ENCODE measurements around the gene RPL10. TPM values are rescaled to one million over a fixed set of nuclear protein-coding genes. Genes with fewer than 3 reads are reported as not detected.

RPL10 gene
- total RNA-seq, 1 donor = 3,230 TPM

DNA sequence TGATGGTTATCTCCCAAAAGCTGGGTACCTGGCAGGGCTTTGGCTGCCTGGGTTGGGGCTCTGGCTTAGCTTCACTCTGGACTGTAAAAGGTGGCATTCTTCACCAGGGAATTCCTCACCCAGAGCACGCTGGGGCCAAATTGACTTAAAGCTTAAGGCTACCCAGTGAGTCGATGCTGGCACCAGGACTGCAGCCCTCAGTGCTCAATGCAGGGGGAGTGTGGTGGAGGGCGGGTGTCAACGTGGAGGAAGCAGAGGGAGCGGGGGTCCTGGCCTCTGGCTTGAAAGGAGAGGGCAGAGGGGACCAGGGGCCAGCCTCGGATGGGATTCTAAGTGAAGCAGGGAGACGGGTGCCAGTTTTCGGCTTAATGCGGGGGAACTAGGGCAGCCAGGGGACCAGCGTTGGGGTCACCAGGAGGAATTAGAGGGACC, 45.3 kb downstream of the RPL10 start:
- peak overlapping the region; percentile 44 for H3K4me3 ChIP-seq (ENCODE audit: low read depth, low read length)
- DNase-seq (ENCODE audit: low read depth) = no peak
- TF ChIP-seq, protein P1, sequence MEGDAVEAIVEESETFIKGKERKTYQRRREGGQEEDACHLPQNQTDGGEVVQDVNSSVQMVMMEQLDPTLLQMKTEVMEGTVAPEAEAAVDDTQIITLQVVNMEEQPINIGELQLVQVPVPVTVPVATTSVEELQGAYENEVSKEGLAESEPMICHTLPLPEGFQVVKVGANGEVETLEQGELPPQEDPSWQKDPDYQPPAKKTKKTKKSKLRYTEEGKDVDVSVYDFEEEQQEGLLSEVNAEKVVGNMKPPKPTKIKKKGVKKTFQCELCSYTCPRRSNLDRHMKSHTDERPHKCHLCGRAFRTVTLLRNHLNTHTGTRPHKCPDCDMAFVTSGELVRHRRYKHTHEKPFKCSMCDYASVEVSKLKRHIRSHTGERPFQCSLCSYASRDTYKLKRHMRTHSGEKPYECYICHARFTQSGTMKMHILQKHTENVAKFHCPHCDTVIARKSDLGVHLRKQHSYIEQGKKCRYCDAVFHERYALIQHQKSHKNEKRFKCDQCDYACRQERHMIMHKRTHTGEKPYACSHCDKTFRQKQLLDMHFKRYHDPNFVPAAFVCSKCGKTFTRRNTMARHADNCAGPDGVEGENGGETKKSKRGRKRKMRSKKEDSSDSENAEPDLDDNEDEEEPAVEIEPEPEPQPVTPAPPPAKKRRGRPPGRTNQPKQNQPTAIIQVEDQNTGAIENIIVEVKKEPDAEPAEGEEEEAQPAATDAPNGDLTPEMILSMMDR (IDR thresholded peaks at IDR 0.05; ENCODE audit: insufficient read depth, low read length) = no peak

DNA sequence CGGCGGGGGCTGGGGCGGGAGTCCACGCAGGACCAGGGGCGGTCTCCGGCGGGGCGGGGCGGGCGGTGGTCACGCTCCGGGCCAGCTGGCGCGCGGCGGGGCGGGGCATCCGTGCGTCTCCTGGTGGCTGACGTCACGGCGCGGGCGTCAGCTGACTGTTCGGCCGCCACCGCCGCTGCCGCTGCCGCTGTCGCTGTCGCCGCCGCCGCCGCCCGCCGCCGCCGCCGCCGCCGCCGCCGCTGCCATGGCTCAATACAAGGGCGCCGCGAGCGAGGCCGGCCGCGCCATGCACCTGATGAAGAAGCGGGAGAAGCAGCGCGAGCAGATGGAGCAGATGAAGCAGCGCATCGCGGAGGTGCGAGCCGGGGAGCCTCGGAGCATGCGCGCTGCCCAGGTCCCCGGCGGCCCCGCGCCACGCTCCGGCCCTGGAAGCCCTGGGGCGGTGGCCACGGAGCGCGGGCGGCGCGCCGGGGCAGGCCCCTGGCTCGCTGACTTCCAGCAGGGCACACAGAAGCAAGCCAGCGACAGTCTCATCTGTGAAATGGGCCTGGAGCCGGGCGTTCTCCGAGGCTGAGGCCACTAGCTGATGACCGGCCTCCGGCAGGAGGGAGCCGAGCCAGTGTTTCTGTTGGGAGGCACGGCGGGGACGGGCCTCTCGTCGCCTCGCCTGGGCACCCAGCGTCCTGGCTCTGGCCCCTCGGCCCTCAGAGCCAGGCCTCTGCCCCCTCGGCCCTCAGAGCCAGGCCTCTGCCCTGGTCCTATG, 46.0 kb downstream of the RPL10 start, which contains the start of gene FAM50A:
FAM50A (plus strand) TSS at position 150 of the 763 bp plus-strand sequence; CDS start at position 245, 95 bp downstream.
- TF ChIP-seq, protein P1 (IDR thresholded peaks at IDR 0.05; ENCODE audit: insufficient read depth, low read length) = no peak
- peak; percentile 41 for DNase-seq (ENCODE audit: low read depth)
- H3K4me3 ChIP-seq (ENCODE audit: low read depth, low read length) = peak within 1 kb of the TSS; percentile 73

DNA sequence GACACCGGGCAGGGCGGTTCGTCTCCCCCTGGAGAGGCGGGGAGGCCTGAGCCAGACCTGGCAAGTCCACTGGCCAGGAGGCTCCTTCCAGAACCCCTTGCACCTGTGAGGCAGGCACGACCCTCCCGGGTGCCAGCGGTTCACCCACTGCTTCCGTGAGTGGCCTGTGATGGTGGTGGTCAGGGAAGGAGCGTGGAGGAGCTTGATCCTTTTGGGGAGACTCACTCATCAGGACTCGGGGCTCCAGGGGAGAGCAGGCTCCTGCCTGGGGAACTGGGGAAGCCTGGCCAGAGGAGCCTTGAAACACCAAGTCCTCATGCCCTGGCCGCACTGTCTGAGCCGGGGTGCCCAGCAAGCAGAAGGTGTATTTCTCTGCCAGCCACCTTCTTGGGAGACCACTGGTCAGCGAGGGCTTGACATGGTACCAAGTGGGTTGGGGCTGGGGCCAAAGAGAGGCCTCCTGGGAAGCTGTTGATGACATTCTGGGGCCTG, 46.6 kb downstream of the RPL10 start:
- no peak for DNase-seq (ENCODE audit: low read depth)
- H3K4me3 ChIP-seq (ENCODE audit: low read depth, low read length) = peak overlapping the region; percentile 73
- TF ChIP-seq, protein P1 (IDR thresholded peaks at IDR 0.05; ENCODE audit: insufficient read depth, low read length) = no peak

DNA sequence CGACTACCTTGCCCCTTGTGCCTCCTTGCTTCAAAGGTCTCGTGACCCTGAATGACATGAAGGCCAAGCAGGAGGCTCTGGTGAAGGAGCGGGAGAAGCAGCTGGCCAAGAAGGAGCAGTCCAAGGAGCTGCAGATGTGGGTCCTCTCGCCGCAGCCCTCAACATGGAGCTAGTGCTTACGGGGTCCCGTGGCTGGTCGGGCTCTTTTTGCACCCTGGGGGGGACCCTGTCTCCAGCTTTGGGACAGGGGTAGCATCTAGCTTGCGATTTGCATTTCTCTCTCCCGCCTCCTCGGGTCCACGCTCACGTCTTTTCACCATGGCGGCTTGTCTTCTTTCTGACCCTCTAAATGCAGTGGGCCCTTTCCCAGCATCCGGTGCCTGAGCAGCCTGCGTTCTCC, 47.6 kb downstream of the RPL10 start:
- H3K4me3 ChIP-seq (ENCODE audit: low read depth, low read length) = peak overlapping the region; percentile 73
- TF ChIP-seq, protein P1 (IDR thresholded peaks at IDR 0.05; ENCODE audit: insufficient read depth, low read length) = no peak

DNA sequence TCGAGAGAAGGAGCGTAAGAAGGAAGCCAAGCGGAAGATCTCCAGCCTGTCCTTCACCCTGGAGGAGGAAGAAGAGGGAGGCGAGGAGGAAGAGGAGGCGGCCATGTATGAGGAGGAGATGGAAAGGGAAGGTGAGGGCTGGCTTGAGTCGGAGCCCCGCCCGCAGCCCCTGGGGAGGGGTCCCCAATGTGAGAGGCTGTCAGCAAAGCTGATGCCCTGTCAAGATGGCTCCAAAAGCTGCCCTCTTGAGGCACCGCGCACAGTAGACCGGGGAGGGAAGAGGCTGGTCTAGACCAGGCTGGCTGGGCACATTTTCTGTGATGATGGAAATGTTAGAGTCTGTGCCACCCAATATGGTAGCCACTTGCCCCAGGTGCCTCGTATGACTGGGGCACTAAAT, 48.3 kb downstream of the RPL10 start:
- DNase-seq (ENCODE audit: low read depth) = no peak
- no peak overlapping the region for H3K4me3 ChIP-seq (ENCODE audit: low read depth, low read length)
- TF ChIP-seq, protein P1 (IDR thresholded peaks at IDR 0.05; ENCODE audit: insufficient read depth, low read length) = no peak

More for the DNA sequence above, 47.6 kb downstream of the RPL10 start:
- no peak for DNase-seq (ENCODE audit: low read depth)

DNA sequence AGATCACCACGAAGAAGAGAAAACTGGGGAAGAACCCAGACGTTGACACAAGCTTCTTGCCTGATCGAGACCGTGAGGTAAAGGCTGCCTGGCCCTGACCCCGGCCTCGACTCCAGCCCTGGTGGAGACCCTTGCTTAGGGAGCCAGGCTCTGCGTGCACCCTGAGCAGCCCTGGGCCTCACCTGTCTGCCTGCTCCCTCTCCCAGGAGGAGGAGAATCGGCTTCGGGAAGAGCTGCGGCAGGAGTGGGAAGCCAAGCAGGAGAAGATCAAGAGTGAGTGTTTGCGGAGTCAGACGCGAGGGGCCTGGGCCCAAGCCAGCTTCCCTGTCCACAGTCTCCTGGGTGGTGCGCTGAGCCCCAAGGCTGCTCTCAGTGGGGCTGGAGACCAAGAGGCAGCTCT, 50.3 kb downstream of the RPL10 start:
- H3K4me3 ChIP-seq (ENCODE audit: low read depth, low read length) = no peak overlapping the region
- TF ChIP-seq, protein P1 (IDR thresholded peaks at IDR 0.05; ENCODE audit: insufficient read depth, low read length) = no peak
- no peak for DNase-seq (ENCODE audit: low read depth)
